Cardiac muscle cell (in vitro differentiated cells and primary cell): Measurements from ENCODE around the gene RSAD1. TPM values are rescaled to one million over a fixed set of nuclear protein-coding genes. Genes with fewer than 3 reads are reported as not detected.
A peak's percentile ranks its signal among the peaks of the same experiment; 100 is the strongest.

Source experiments
- DNase-seq, 2 donors: peaks; one replicate each; pipeline versions ENCODE4 v3.0.0 to v3.0.0-alpha.2; 2010 to 2017; ENCODE audit warnings: low read depth in 1 of 2, low spot score in 1 of 2
- H3K27ac ChIP-seq: fragments of 200-600 bp; sonication (generic); 2 replicates; pipeline ENCODE4 v1.5.1; 2016
- H3K27me3 ChIP-seq: fragments of 200-600 bp; sonication (generic); 2 replicates; pipeline ENCODE4 v1.6.0; 2016; ENCODE audit warnings: control low read depth
- H3K36me3 ChIP-seq: fragments of 200-600 bp; sonication (generic); 2 replicates; pipeline ENCODE4 v1.5.1; 2016; ENCODE audit warnings: control low read depth
- H3K4me1 ChIP-seq: fragments of 200-600 bp; sonication (generic); 2 replicates; pipeline ENCODE4 v1.8.1; 2017; ENCODE audit warnings: low read depth, mild to moderate bottlenecking, mixed run types
- H3K4me3 ChIP-seq: fragments of 200-600 bp; sonication (generic); 2 replicates; pipeline ENCODE4 v1.5.1; 2016; ENCODE audit warnings: mild to moderate bottlenecking
- H3K9me3 ChIP-seq: fragments of 200-600 bp; sonication (generic); 2 replicates; pipeline ENCODE4 v1.5.1; 2017; ENCODE audit warnings: low read depth, mild to moderate bottlenecking, control low read depth
- polyA plus RNA-seq: library from polyadenylated mRNA; unstranded; fragments of >200 nt; fragmentation: Nextera tagmentation; extraction: Ambion mirVana; gene quantifications from 2 replicates; pipeline ENCODE4 v1.2.1, GENCODE V29; 2016
- total RNA-seq: library from RNA; depleted of rRNA; stranded (reverse); fragments of >200 nt; gene quantifications from 2 replicates; pipeline ENCODE4 v1.2.3, GENCODE V29; 2016
- TF ChIP-seq, protein P1 (sequence below): IDR thresholded peaks from 2 replicates; pipeline ENCODE4 v1.5.1; 2012; ENCODE audit warnings: low read depth, mild to moderate bottlenecking, low read length

Gene RSAD1
- total and polyA plus RNA-seq, 2 experiments from 2014 or later, result 35.8 to 39.7 TPM

DNA sequence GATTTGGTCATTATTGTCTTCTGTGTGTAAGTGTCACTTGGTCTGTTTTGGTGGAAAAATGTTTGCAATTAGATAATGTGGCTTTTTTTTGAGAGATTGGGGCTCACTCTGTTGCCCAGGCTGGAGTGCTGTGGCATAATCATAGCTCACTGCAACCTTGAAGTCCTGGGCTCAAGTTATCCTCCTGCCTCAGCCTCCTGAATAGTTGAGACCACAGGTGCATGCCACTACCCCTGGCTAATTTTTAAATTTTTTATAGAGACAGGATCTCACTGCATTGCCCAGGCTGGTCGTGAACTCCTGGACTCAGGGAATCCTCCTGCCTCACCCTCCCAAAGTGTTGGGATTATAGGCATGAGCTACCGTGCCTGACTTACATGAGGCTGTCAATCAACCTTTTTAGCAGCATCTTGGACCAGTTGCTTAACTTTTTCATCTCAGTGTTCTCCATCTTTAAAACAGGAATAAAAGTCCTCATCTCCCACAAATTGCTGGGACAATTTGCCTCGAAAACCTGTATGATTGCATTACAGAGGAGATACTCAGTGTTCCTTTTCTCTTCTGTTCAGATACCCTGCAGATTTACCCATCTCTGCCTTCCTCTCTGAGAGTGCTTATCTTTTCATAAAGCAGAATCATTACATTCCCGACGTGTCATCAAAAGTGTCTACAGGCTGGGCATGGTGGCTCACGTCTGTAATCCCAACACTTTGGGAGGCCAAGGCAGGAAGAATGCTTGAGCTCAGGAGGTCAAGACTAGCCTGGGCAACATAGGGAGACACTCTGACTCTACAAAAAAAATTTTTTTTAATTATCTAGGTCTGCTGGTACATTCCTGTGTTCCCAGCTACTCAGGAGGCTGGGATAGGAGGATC, 33.6 kb upstream of the RSAD1 start:
- Histone ChIP-seq H3K9me3 (no peaks in the 10 kb centered on the region), H3K27me3 (no peaks in the 10 kb centered on the region)
- TF ChIP-seq, protein P1, sequence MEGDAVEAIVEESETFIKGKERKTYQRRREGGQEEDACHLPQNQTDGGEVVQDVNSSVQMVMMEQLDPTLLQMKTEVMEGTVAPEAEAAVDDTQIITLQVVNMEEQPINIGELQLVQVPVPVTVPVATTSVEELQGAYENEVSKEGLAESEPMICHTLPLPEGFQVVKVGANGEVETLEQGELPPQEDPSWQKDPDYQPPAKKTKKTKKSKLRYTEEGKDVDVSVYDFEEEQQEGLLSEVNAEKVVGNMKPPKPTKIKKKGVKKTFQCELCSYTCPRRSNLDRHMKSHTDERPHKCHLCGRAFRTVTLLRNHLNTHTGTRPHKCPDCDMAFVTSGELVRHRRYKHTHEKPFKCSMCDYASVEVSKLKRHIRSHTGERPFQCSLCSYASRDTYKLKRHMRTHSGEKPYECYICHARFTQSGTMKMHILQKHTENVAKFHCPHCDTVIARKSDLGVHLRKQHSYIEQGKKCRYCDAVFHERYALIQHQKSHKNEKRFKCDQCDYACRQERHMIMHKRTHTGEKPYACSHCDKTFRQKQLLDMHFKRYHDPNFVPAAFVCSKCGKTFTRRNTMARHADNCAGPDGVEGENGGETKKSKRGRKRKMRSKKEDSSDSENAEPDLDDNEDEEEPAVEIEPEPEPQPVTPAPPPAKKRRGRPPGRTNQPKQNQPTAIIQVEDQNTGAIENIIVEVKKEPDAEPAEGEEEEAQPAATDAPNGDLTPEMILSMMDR, result no peak

DNA sequence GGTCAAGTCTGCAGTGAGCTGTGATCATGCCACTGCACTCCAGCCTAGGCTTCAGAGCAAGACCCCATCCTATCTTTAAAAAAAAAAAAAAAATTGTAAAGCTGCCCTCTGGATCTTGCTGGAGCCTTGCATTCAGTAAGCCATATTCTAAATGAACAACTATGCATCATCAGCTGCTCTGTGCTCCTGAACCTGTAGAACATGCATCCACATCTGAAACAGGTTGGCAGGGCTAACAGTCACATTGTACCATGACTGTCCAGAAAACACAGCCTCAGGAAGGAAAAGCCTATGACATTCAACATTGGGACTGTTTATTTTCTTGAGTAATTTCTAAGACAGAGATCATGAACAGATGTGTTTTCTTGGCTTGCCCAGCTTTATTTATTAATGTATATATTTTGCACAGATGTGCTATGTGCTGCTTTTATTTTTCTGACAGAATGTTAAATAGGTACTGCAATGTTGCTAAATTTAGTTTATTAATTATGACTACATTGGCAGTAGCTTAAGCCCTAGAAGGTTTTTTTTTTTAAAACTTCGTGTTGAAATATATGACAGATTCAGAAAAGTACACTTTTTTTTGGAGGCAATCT, 32.8 kb upstream of the RSAD1 start:
- Histone ChIP-seq H3K9me3 (no peaks in the 10 kb centered on the region), H3K27me3 (no peaks in the 10 kb centered on the region), H3K36me3 (no peaks in the 10 kb centered on the region), H3K4me3 (no peak overlapping the region), H3K4me1 (peaks cover 46% of the 10 kb centered on the region), H3K27ac (peak overlapping the region; percentile 14)
- TF ChIP-seq, protein P1, result no peak
- DNase-seq, result no peak

More for the DNA sequence above, 33.6 kb upstream of the RSAD1 start:
- no peak for DNase-seq
- no peaks in the 10 kb centered on the region for H3K36me3 ChIP-seq
- H3K4me1 ChIP-seq, result peaks cover 54% of the 10 kb centered on the region
- peak overlapping the region; percentile 83 for H3K27ac ChIP-seq
- no peak overlapping the region for H3K4me3 ChIP-seq

DNA sequence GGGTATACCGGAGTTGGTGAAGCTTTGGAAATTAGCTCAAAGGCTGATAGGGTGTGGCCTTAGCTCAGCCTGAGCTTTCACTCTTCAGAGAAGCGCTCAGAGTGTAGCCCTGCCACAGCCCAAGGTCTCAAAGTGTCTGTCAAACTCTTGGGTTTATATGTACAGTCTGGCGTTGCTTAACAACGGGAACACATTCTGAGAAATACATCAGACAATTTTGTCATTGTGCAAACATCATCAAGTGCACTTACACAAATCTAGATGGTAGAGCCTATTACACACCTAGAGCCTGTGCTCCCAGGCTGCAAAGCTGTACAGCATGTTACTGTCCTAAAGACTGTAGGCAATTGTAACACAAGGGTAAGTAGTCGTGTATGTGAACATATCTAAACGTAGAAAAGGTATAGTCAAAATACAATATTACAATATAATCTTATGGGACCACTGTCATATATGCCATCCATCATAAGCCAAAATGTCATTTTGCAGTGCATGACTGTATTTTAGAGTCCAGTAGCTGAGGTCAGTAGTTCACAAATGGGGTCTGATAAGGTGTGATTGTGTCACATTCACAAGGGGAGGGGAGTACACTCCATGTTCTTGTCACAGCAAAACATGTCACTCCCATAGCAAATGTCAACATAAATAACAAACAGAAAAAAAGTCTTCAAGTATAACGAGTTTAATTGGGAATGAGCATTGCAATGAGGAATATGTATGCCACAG, 30.6 kb upstream of the RSAD1 start:
- no peak for DNase-seq
- H3K4me1 ChIP-seq, result peaks cover 40% of the 10 kb centered on the region
- TF ChIP-seq, protein P1, result no peak
- H3K27ac ChIP-seq, result peak overlapping the region; percentile 61
- H3K9me3 ChIP-seq, result no peaks in the 10 kb centered on the region
- no peaks in the 10 kb centered on the region for H3K36me3 ChIP-seq
- H3K4me3 ChIP-seq, result no peak overlapping the region
- no peaks in the 10 kb centered on the region for H3K27me3 ChIP-seq

GRCh38 chr17:50448643-50449042, 30.0 kb upstream of the RSAD1 start:
- no peaks in the 10 kb centered on the region for H3K27me3 ChIP-seq
- peak overlapping the region; percentile 61 for H3K27ac ChIP-seq
- no peaks in the 10 kb centered on the region for H3K9me3 ChIP-seq
- TF ChIP-seq, protein P1, result no peak
- H3K4me3 ChIP-seq, result no peak overlapping the region
- H3K36me3 ChIP-seq, result no peaks in the 10 kb centered on the region
- peaks cover 35% of the 10 kb centered on the region for H3K4me1 ChIP-seq
- DNase-seq, result no peak

GRCh38 chr17:50451943-50452629, 26.6 kb upstream of the RSAD1 start:
- Histone ChIP-seq H3K27ac (no peak overlapping the region), H3K36me3 (no peaks in the 10 kb centered on the region), H3K9me3 (no peaks in the 10 kb centered on the region), H3K4me1 (peaks cover 9% of the 10 kb centered on the region), H3K27me3 (no peaks in the 10 kb centered on the region), H3K4me3 (no peak overlapping the region)
- TF ChIP-seq, protein P1, result no peak
- DNase-seq, result no peak
